Retinal pigment epithelial cell (primary cell): Measurements from ENCODE around the gene WDHD1.

ENCODE experiments used
- DNase-seq: peaks from one replicate; pipeline ENCODE4 v3.0.0-alpha.2; 2010; ENCODE audit warnings: low read depth
- H3K4me3 ChIP-seq: 2 replicates; pipeline ENCODE4 v1.5.1; 2011; ENCODE audit warnings: mild to moderate bottlenecking, low read length, control low read depth, moderate library complexity
- CTCF ChIP-seq: conservative IDR thresholded peaks from 2 replicates; pipeline ENCODE4 v1.5.1; 2011; ENCODE audit warnings: low read depth, low read length, control low read depth, inconsistent platforms

The WDHD1 gene

GRCh38 chr14:54889919-54890318, 137.0 kb downstream of the WDHD1 start:
- no peak for TF ChIP-seq CTCF
- no peak overlapping the region for H3K4me3 ChIP-seq
- DNase-seq, result no peak
